Measurements from ENCODE around the gene SLC8A3. TPM values are rescaled to one million over a fixed set of nuclear protein-coding genes. Genes with fewer than 3 reads are reported as not detected.

SLC8A3 gene
- polyA plus RNA-seq, 3 donors = 0.25 to 0.74 (median 0.35) TPM

DNA sequence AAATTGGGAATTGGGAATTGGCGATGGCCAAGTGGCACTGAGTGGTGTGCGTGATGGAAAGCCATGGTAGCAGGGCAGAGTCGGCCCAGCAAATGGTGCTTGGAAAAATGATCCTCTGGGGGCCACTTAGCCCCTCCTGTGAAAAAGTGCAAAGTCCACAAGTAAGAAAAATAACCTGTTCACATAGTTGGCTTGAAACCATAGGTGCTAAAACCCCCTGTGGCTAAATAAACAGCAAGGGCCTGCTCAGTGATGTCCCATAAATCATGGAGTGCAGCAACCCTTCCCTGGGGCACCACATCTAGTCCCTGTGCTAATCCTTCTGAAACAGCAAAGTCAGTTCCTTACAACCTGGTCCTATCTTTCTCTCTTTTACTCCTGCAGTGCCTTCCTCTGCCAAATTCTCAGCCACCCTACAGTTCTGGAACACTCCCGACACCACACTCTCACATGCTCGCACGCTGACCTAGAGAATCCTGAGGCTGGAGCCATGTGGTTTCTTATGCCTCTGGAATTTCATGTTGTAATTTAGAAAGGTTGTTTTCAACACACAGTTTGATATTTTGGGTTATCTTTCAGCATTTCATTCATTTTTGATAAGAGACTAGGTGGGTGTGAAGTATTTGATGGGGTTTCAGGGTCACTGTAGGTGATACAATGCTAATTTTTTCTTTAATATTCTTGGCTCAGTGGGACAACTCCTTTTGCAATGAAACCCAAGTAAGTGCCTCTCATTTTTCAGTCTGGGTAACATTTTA lies 186.0 kb downstream of the SLC8A3 start:
- DNase-seq = no peak

GRCh38 chr14:70000601-70001000 lies 188.2 kb downstream of the SLC8A3 start:
- DNase-seq = no peak

GRCh38 chr14:69999261-69999674 lies 189.5 kb downstream of the SLC8A3 start:
- no peak for DNase-seq

DNA sequence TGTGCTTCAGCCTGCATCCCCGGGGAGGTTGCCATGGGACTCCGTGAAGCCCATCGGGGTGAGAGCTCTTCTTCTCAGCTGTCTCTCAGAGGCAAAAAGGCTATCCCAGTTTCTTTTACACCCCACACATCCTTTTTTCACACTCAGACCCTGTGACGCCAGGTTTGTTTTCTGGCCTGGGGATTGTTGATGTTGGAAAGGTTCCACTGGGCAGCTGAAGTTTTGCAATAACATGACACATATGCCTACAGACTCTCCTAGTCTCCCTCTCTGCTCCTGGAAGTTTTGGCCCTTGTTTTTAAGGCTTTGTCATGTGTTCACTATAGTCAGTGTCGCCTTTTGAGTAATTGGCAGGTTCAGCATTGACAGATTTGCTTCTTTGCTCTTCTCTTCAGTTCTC lies 190.9 kb downstream of the SLC8A3 start:
- DNase-seq = no peak

DNA sequence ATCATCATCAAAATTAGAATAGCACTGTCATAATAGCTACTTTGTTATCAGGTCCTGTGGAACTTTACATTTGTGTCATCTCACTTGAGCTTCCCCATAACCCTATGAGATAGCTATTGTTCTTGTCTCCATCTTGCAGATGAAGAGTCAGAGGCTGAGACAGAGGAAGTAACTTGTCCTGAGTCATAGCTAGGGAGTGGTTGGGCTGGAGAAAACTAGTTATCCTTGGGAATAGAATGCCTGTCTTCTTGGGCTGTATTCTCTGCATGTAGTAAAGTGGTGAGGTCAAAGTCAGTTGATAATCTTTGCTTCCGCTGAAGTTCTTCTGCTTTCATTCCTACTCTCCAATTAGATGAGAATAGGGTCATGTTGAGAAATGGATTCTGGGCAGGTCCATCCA lies 192.5 kb downstream of the SLC8A3 start:
- no peak for DNase-seq

Other genes starting within 250 kb of the SLC8A3 start
- 10 to 100 TPM; 66.3 to 79.7 (median 70.9) TPM for gene COX16, start 170.7 kb upstream of the SLC8A3 start, polyA plus RNA-seq (ENCODE audit: insufficient read length in 3 of 3)
- 10 to 100 TPM; 35.5 to 44.8 (median 43.6) TPM for gene SYNJ2BP, start 228.1 kb upstream of the SLC8A3 start, polyA plus RNA-seq (ENCODE audit: insufficient read length in 3 of 3)

Data from renal pelvis (tissue), 4 donors.